ENCODE results near the gene DDX24. TPM values are rescaled to one million over a fixed set of nuclear protein-coding genes. Genes with fewer than 3 reads are reported as not detected.
A peak's percentile ranks its signal among the peaks of the same experiment; 100 is the strongest.

DDX24 gene
- total RNA-seq, 4 donors from 2014 or later = 106 to 215 (median 147) TPM

GRCh38 chr14:94110552-94111181 is 29.7 kb upstream of the DDX24 start, which contains the start of gene IFI27:
Gene IFI27 (plus strand): TSS chr14:94110736.
- DNase-seq (ENCODE audit: low spot score) (no peak), ATAC-seq (ENCODE audit: low FRiP score) (peak; percentile 85)
- no peak for TF ChIP-seq CTCF (IDR thresholded peaks at IDR 0.05)

- no peak for DNase-seq (ENCODE audit: low spot score)
Measured at GRCh38 chr14:94109915-94110250, 28.9 kb upstream of the DDX24 start.

GRCh38 chr14:94104731-94105130 is 23.7 kb upstream of the DDX24 start:
- ATAC-seq (ENCODE audit: low FRiP score) = no peak
- no peak for DNase-seq (ENCODE audit: low spot score)
- no peak for TF ChIP-seq CTCF (IDR thresholded peaks at IDR 0.05)

More at GRCh38 chr14:94109915-94110250, 28.9 kb upstream of the DDX24 start:
- TF ChIP-seq CTCF (IDR thresholded peaks at IDR 0.05) = no peak
- no peak for ATAC-seq (ENCODE audit: low FRiP score)

- no peak for ATAC-seq (ENCODE audit: low FRiP score)
- DNase-seq (ENCODE audit: low spot score) = no peak
- no peak for TF ChIP-seq CTCF (IDR thresholded peaks at IDR 0.05)
Measured at GRCh38 chr14:94103554-94104150, 22.6 kb upstream of the DDX24 start.

GRCh38 chr14:94102768-94103482 is 21.9 kb upstream of the DDX24 start:
- DNase-seq (ENCODE audit: low spot score) (no peak), ATAC-seq (ENCODE audit: low FRiP score) (no peak)
- no peak for TF ChIP-seq CTCF (IDR thresholded peaks at IDR 0.05)

- ATAC-seq (ENCODE audit: low FRiP score) (no peak), DNase-seq (ENCODE audit: low spot score) (no peak)
- no peak for TF ChIP-seq CTCF (IDR thresholded peaks at IDR 0.05)
Measured at GRCh38 chr14:94101748-94102147, 20.7 kb upstream of the DDX24 start.

All from omental fat pad (tissue), 4 donors.